HG03565 (cell line): ENCODE measurements around the gene BEAN1.

Experiments used
- ATAC-seq: cut with Tn5 transposase; IDR thresholded peaks from one replicate; pipeline ENCODE4 v1.9.1; 2021; ENCODE audit warnings: mild to moderate bottlenecking, moderate library complexity; ENCODE audit not compliant: unreplicated experiment

Gene BEAN1

GRCh38 chr16:66416939-66417700 is 10.0 kb upstream of the BEAN1 start:
- ATAC-seq, result no peak

GRCh38 chr16:66418165-66418962 is 8.7 kb upstream of the BEAN1 start:
- ATAC-seq, result no peak

GRCh38 chr16:66419527-66419926 is 7.6 kb upstream of the BEAN1 start:
- ATAC-seq, result no peak

- ATAC-seq, result no peak
These were observed 6.7 kb upstream of the BEAN1 start for GRCh38 chr16:66420396-66420795.

- ATAC-seq, result no peak
These were observed 5.2 kb upstream of the BEAN1 start for GRCh38 chr16:66421891-66422290.

- no peak for ATAC-seq
These were observed 4.7 kb upstream of the BEAN1 start for GRCh38 chr16:66422366-66422765.

- ATAC-seq, result no peak
These were observed 3.9 kb upstream of the BEAN1 start for GRCh38 chr16:66423177-66423576.

- ATAC-seq, result no peak
These were observed 1.4 kb upstream of the BEAN1 start for GRCh38 chr16:66425651-66426050.

GRCh38 chr16:66426112-66427035 is 721 bp upstream of the BEAN1 start:
- ATAC-seq, result no peak

GRCh38 chr16:66427871-66428681 is 981 bp downstream of the BEAN1 start:
- ATAC-seq, result no peak

GRCh38 chr16:66428682-66429251 is 1.7 kb downstream of the BEAN1 start:
- ATAC-seq, result no peak

GRCh38 chr16:66429290-66429962 is 2.3 kb downstream of the BEAN1 start:
- ATAC-seq, result no peak

- no peak for ATAC-seq
These were observed 3.1 kb downstream of the BEAN1 start for GRCh38 chr16:66430214-66430613.

GRCh38 chr16:66431760-66432159 is 4.7 kb downstream of the BEAN1 start:
- ATAC-seq, result no peak

GRCh38 chr16:66432429-66432828 is 5.3 kb downstream of the BEAN1 start:
- ATAC-seq, result no peak

GRCh38 chr16:66434619-66435430 is 7.7 kb downstream of the BEAN1 start:
- no peak for ATAC-seq

GRCh38 chr16:66435896-66436295 is 8.8 kb downstream of the BEAN1 start:
- ATAC-seq, result no peak

- no peak for ATAC-seq
These were observed 10.4 kb downstream of the BEAN1 start for GRCh38 chr16:66437391-66437945.
